ENCODE measurements around the gene PRG3.
"Not testable (repeated sequence)": the region's sequence is repeated elsewhere in the genome, so short reads cannot be mapped to it uniquely, and the experiment has no call there.

PRG3 gene

DNA sequence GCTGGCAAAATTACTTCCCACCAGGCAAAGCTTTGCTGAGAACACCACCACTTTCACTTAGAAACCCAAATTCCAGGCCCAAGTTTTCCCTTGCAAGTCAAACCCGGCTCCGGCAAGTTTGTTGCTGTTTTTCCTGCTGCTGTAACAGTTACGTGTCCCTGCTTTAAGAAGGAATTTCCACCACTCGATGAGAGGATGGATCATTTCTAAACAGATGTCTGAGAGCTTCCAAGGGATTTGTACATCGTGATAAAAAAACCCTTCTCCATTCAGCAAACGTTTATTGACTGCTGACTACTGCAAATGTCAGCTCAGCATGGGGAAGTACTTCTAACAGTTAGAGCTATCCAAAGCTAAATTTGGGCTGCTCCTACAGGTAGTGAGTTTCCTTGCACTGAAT is 23.1 kb downstream of the PRG3 start:
- DNase-seq: no peak

DNA sequence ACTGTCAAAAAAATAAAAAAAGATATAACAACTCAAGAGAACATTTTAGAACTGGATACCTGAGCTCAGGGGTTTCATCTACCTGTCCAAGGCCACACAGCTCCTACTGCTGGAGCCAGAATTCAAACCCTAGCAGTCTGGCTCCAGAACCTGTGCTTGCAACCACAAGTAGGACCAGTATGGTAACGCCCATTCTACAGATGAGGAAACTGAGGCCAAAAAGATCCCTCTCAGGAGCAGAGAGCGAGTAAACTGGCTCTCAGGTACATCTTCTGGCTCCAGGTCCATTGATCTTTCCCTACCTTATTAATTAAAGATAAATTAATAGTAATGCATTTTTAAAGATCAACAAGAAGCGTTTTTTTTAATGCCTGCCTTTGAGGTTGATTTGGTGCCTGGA is 23.6 kb downstream of the PRG3 start:
- no peak for DNase-seq

DNA sequence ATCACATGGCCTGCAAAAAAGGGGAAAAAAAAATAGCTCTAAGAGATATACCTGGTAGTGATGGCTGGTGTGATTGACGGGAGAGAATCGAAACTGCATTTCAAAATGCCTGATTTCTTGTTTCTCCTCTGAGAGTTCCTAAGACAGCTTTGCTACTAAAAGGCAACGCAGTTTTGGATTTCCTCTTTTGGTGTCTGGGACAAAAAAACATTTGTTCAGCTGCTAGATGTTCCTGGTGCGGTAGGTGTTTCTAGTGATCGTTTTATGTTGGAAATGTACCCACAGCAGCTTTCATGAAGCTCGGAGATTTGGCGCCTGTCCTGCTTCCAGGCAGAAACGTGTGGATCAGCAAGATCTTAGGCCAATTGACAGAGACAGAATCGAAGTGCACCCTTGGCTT is 24.7 kb downstream of the PRG3 start:
- DNase-seq: no peak

DNA sequence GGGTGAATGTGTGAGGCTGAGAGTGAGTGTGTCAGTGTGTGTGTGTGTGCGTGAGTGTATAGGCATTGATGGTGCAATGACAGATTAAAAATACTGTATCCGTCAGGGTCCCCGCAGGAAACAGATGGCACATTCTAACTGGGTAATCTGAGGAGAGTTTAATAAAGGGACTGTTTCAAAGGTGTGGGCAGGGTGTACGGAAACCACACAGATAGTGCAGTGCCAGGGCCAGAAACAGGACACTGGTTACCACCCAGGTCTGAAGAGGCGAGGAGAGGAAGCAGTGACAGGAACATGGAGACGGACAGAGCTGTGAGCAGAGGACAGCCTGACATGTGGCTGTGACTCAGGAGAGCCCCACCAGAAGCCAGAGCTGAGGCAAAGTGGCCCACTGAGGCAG is 26.3 kb downstream of the PRG3 start:
- peak; percentile 71 for DNase-seq

DNA sequence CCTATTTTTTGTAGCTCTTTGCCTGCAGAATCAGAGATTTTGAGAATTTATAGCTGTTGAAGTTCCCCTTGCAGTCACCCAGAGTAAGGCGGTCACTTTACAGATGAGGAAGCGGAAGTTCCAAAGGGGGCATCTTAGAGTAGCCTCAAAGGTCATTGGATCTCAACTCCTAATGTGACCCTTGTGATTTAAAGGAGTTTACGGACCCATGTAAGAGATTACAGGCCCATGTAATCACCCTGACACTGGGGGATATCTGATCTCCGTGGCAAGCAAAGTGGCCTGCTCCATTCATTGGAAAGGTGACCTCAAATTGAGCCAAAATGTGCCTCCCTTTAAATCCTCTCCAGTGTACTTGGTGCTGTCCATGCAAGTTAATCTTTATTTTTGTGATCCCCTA is 27.1 kb downstream of the PRG3 start:
- DNase-seq: no peak

DNA sequence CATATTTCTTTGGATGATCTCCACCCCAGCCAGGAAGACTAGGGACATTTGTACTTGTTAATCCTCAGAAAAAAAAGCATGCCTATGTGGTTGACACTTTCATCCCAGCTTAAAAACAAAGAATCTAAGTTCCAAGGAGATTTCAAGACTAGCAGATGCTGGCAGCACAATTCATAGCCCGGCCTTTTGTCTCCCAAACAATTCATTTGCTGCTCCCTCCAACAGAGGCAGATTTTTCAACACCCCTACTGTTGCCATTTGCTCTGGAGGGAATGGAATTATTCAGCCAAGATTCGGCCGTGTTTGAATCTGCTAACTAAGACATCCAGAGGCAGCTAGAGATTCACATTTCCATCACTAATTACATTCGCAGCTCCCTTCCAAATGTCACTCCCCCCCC is 27.5 kb downstream of the PRG3 start:
- DNase-seq: no peak

DNA sequence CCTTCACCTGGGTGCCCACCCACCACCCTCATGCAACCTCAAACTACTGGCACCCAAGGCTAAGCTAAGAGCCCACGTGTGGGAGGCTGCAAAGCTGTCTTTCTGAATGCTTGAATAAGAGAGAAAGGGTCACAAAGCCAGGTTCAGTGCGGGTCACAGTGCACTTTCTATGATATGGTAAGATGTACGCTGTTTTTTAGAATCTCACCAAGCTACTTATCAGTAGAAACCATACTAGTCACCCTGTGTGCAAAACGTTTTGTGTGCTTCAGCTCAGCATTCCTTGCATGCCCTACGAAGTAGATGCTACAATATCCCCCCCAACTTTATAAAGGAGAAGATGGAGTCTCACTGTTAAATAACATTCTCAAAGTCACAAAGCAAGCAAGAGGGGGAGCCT is 27.9 kb downstream of the PRG3 start:
- DNase-seq: no peak

DNA sequence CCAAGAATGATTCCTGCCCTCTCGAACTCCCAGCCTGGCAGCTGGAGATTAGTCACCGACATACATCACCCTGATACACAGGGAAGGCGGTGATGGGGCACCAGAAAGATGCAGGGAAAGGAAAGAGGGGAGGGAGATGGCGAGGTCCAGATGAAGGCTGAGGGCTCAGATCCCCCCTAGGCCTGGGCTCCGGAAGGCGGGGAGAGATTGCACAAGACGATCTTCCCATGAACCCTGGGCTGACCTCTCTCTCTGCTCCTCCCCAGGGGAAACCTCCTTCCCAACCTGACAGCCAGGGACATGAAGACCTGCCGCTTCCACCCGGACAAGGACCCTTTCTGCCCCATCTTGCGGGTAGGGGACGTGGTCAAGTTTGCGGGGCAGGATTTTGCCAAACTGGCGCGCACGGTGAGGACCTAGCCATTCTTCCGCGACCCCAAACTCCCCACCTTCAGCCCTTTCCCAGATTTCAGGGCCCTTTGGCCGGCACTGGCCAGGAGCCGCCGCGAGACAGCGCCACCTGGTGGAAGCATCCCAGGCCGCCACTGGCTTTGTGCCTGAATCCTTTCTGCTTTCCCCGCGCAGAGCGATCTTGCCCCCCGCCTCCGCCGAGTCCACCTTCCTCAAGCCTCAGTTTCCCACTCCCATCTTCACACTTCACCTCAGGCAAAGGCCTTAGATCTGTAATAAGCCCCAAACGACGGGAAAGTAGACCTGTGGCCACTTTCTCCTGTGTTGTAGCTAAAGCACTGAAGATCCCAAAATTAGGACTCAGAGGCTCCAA is 31.3 kb downstream of the PRG3 start:
- DNase-seq: no peak

DNA sequence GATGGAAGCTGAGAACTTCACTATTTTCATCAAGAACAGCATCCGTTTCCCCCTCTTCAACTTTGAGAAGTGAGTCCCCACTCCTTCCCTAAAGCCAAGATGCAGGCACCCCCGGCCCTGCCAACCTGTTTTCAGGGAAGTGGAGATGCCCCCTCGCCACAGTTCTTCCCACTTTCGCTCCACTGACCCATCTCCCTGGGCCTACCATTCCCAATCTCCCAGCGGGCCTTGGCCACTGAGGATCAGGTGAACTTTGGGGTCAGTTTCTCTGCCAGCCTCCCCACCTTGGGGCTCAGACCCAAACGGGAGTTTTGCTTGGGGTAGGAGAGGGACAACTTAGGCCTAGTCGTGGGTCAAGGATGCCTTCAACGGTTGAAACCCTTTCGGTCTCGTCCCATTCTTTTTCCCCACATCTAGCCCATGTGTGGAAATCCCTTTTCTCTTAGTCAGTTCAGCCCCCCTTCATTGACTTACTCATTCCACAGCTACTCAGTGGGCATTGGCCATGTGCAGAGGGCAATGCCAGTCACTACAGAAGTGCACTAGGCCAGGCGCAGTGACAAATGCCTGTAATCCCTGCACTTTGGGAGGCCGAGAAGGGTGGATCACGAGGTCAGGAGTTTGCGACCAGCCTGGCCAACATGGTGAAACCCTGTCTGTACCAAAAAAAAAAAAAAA is 32.2 kb downstream of the PRG3 start:
- DNase-seq: no peak

DNA sequence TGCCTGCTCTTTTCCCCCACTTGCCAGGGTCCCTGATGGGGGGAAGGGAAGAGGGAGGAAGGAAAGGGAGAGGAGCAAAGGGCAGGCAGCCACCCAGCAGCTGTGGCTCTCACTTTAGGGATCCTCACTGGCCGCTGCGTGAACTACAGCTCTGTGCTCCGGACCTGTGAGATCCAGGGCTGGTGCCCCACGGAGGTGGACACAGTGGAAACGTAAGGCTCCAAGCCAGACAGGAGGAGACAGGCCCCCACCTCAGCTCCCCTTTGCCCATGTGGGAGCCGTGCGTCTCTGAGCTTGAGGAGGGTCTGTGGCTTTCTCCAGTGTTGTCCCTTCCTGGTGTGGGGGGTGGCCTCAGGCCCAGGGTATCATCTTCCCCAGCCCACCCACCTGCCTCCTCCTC is 32.9 kb downstream of the PRG3 start:
- DNase-seq: no peak

DNA sequence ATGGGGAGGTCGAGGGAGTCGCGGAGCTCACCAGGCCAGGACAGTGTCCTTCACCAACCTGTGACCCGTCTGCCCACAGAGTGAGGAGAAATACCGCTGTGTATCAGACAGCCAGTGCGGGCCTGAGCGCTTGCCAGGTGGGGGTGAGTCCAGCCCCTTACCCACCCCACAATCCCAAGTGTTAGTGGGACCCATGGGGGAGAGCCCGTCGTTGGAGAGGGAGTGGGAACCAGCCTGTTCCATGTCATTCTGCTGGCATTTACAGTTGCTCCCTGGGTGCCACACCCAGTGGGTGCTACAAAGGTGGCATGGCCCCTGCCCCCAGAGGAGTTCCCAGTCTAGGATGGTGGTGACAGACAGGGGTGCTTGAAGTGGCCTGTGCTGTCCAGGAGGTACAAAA is 33.6 kb downstream of the PRG3 start:
- no peak for DNase-seq

DNA sequence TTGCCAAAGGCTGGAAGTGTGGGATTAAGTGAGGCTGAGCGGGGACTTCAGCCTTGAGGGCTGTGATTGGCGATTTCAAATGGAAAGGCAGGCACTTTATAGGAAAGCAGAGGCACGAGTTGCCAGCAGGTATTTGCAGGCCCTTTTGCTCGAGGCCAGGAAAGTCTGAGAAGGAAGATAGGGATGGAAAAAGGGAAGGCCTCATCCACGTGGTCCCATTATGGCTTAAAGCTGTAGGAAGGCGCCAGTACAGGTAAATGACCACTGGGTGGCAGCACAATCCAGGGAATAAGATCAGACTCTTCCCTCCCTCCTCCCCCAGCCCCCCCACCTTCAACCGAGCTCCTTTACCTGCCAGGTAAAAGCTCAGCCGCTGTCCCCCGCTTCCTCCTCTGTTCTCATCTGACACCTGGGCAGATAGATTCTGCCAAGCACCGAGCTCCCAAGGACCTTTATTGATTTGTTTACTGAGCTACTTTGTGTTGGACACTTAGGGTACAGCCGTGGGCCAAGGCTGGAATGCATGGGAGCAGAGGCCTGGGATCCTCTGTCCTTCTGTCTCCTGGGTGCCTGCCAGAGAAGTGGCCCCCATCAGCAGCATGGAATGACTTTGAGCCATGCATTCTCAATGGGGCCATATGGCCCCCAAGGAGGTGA is 35.3 kb downstream of the PRG3 start:
- DNase-seq: peak; percentile 76

DNA sequence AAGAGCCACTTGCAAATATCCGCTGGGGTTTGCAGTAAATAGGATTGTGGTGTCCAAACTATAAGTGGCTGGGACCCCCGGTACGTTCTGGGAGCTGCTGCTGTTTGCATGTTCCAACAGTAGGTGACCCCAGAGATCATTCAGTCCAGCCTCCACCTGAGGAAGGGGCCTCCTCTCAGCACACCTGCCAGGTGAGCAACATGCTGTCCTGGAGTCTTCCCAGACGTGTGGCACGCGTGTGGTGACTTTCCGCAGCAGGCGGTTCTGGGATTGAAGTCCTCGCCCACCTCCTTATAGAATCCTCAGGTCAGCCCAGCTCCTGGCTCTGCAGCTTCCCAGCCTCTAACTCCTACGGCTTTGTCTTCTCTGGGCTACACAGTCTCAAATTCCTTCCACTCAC is 36.1 kb downstream of the PRG3 start:
- DNase-seq: no peak

DNA sequence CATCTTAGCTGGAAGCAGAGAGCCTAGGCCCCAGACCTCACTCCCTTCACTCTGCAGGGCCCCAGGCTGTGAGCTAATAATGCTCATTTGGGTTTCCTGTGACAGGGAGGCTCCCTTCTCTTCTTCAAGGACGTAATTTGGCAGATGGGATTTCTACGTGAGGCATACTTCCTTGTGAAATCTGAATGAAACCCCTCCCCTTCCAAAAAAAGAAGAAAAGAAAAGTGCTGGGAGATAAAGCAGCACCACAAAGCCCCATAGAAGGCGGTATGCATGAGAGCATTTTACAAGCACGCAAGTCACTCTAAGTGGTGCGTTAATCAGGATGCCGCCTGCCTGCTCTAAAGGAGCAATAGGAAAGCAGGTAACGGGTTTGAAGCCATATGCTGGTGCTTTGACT is 37.1 kb downstream of the PRG3 start:
- DNase-seq: no peak

DNA sequence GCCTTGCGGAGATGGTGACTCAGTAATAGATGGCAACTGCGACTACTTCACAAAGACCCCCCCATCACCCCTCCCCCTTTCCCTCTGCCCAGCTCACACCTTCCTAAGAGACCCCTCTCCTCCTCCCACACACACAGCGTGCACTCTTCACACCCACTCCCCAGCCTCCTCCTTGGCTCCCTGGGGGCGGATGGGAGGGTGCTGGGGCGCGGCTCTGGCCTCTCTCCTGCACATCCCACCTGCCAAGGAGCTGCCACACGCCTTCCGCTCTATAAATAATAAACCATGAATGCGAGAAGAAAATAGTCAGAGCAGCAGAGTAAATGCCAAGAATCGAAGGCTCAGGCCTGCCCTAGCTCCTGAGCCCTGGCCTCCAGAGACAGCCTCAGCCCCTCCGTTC is 38.2 kb downstream of the PRG3 start:
- no peak for DNase-seq

DNA sequence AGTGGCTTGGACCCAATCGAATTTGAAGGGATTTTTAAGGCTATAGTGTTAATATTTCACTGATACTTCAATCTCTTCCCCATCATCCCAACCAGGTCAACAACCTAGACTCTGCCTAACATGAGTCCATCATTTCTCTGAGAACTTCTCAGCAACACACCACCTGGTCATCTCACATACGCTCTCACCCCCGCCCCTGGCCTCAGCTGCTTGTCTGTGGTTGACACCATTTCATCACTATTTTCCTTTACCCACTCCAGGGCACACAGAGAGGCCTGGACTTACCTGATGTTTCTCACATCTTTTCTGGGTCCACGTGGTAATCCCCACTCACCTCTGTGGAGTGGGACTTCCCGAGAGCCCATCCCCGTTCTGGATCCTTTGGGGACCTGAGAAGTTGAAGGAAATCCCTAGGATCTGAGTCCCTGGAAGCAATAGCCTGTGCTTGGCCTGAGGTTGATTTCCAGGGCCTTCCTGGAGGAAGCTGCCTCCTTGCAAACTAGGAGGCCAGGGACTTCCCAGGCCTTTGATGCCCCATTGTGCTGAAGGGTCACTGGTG is 39.6 kb downstream of the PRG3 start:
- DNase-seq: no peak

DNA sequence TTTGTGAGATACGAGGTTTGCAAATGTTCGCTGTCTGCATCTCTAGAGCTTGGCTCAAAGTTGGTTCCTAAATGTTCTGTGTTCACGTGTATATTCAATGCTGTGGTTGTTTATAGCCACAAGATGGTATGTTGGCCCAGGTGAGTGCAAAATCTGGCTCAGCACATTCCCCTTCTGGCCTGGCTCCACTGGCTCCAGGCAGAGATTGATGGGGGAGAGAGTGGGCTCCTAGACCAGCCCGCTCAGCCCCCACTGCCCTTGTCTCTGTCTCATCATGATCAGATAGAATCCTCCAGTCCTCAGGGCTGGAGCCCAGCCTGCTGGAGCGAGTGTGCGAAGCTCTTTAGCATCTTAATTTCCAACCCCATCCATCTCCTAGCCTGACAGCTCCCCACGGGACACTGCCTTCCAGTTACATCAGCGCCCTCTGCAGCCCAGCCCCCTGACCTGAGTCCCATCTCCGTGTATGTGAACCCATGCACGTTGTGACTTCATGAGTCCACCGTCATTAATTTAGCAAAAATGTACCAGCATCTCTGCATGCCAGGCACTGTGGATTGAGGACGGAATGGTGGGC is 40.8 kb downstream of the PRG3 start:
- DNase-seq: no peak

DNA sequence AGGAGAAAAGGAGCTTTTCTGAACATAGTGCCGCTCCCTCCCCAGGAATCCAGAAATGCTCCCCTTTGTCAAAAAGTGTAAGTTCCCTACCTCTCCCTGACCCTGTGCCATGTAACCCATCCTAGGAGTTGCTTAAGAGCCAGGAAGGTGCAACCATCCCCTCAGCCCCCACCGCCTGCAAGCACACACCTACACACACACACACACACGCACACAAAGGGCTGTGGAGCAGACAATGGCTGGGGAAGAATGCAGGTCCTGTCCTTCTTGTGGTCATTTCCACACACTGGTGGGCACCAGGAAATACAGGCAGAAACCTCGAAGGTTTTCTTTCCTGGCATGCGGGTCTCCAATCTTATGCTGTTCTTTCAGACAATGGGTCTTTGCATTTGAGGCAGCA is 41.6 kb downstream of the PRG3 start:
- no peak for DNase-seq

DNA sequence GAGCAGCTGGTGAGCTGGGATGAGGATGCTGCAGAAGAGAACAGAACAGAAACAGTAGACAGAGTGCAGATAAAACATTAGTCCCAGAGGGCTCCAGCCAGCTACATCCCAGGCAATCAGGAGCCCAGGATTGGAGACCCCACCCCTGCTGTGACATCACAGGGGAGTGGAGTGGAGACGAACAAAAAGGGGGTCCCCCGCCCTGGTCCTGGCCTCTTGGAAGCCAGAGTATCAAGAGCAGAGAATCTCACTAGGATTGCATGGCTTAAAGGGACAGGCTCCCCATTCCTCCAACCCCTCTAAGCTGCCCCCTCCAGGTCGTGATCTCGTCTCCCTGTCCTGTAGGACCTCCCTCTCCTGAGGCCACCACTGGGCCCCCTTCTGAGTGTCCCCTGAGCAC is 42.8 kb downstream of the PRG3 start, which contains the start of gene P2RX3:
TSS of gene P2RX3 (plus strand) at position 211 of the 400 bp plus-strand sequence. CDS start 199 bp downstream, outside the sequence.
- DNase-seq: no peak

DNA sequence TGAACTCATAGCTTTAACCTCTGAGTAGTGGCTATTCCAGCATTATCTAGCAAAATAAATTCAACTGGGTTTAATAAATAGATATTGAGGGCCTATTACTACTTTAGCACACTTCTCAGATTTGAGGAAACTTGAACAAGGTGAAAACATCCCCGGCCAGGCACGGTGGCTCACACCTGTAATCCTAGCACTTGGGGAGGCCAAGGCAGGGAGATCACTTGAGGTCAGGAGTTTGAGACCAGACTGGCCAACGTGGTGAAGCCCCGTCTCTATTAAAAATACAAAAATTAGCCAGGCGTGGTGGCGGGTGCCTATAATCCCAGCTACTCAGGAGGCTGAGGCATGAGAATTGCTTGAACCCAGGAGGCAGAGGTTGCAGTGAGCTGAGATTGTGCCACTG is 44.1 kb downstream of the PRG3 start:
- DNase-seq: not testable (repeated sequence)

DNA sequence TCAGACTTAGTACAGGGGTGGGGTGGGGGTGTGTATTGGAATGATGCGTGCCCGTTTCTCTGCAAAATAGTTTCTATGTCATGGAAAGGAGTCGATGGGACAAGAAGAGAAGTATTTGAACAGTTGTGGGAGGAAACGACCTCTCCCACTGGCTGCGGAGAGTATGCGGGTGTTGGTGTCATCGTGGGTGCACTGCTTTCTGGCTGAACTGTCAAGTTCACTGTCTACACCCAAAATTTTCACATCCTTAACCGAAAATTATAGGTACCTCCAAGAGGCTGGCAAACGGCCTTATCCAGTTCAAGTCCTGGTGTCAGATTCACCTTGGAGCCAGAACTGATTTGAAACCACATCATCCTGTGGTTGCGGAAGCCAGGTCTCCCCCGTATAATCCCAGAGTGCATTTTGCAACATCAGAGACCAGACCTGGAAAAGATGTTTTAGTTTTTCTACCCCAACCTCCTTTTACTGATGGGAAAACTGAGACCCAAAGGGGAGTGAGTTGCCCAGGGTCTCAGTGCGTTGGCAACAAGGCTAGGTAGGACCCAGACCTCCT is 44.8 kb downstream of the PRG3 start:
- DNase-seq: no peak

DNA sequence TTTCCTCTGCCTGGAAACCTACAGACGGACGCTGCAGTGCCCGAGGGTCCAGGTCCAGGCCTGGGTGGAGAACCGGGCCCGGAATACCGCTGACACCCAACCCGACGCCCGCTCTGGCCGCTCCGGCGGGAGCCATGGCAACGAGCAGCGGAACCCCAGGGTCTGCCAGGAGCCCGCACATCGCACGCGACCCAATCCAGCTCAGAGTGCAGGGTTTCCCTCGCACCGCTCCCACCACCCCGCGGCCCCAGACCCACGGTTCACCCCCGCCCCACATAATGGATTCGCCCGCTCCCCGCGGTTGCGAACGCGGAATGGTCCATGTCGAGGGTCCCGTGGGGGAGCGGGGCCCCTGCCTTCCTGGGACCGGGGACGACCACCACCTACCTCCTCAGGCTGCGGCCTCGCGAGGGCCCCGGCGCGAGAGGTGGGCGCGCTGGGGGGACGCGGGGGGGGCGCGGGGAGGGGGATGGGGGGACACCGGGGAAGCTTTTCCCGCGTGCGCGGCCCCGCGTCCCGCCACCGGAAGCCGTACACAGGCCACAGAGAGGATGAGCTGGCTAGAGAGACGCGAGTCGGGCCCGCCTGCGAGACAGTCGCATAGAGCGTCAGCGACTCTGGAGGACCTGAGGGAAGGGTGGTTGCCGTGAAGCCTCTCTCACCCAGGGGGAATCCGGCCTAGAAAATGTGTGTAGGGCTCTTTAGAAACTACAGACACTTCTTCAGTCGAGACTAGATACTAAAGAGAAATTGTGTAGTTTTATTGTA is 45.4 kb downstream of the PRG3 start, which contains the start of gene SSRP1:
TSS of gene SSRP1 (minus strand) at position 550 of the 768 bp plus-strand sequence. CDS start 771 bp downstream, outside the sequence.
- DNase-seq: peak; percentile 80

All from KG1 (cell line).